OCI-LY7 (cell line): Measurements from ENCODE around the gene ZFTA. TPM values are rescaled to one million over a fixed set of nuclear protein-coding genes. Genes with fewer than 3 reads are reported as not detected.

Experiments
- BruUV-seq: library from RNA; stranded (reverse); fragments of 400-500 nt; replicated peaks from 2 replicates; lab custom pipeline; 2021; lab: Mats Ljungman, UMichigan
- CTCF ChIA-PET: fragments of 300-600 bp; sonication (Branson Sonifier 250); formaldehyde crosslinking; loops from one replicate; lab custom pipeline; 2022; ENCODE audit warnings: antibody characterized with exemption; ENCODE audit not compliant: unreplicated experiment; lab: Charles Lee
- POLR2A ChIA-PET: fragments of 300-600 bp; sonication (Branson Sonifier 250); formaldehyde crosslinking; loops from one replicate; lab custom pipeline; 2022; ENCODE audit warnings: antibody characterized with exemption; lab: Charles Lee
- DNase-seq: peaks from one replicate; pipeline ENCODE4 v3.0.0-alpha.2; 2015; ENCODE audit warnings: low spot score
- H2AFZ ChIP-seq: fragments of 200-600 bp; sonication (generic), shearing (Covaris generic); 2 replicates; pipeline ENCODE4 v1.6.1; 2014; ENCODE audit warnings: mild to moderate bottlenecking, antibody characterized with exemption, low read length, moderate library complexity
- H3K27ac ChIP-seq: fragments of 200-600 bp; sonication (generic); 2 replicates; pipeline ENCODE4 v1.5.1; 2014; ENCODE audit warnings: mixed run types, low read depth, mild to moderate bottlenecking, moderate library complexity, low read length, inconsistent platforms; ENCODE audit not compliant: poor library complexity, severe bottlenecking
- H3K36me3 ChIP-seq: fragments of 200-600 bp; sonication (generic); 2 replicates; pipeline ENCODE4 v1.6.1; 2014; ENCODE audit warnings: mild to moderate bottlenecking, antibody characterized with exemption, low read length, moderate library complexity, mixed read lengths; ENCODE audit not compliant: insufficient read depth
- H3K4me1 ChIP-seq: fragments of 200-600 bp; sonication (generic); 2 replicates; pipeline ENCODE4 v1.5.1; 2014; ENCODE audit warnings: mild to moderate bottlenecking, low read length; ENCODE audit not compliant: insufficient read depth, poor library complexity, severe bottlenecking
- H3K4me2 ChIP-seq: fragments of 200-600 bp; sonication (generic); 2 replicates; pipeline ENCODE4 v1.6.1; 2014; ENCODE audit warnings: mild to moderate bottlenecking, low read length
- H3K4me3 ChIP-seq: fragments of 200-600 bp; sonication (generic); 2 replicates; pipeline ENCODE4 v1.5.1; 2014; ENCODE audit warnings: mild to moderate bottlenecking, low read depth, low read length; ENCODE audit not compliant: poor library complexity, severe bottlenecking
- H3K79me2 ChIP-seq: fragments of 200-600 bp; sonication (generic); 2 replicates; pipeline ENCODE4 v1.6.1; 2016; ENCODE audit warnings: low read depth, mild to moderate bottlenecking, low read length, moderate library complexity, mixed read lengths; ENCODE audit not compliant: insufficient read depth
- H3K9me2 ChIP-seq: fragments of 200-600 bp; sonication (generic); 2 replicates; pipeline ENCODE4 v1.6.1; 2016; ENCODE audit warnings: mild to moderate bottlenecking, low read length, mixed read lengths; ENCODE audit not compliant: insufficient read depth
- H3K9me3 ChIP-seq: fragments of 200-600 bp; sonication (generic); 2 replicates; pipeline ENCODE4 v1.6.1; 2014; ENCODE audit warnings: mild to moderate bottlenecking, mixed run types, low read length, mixed read lengths
- H4K20me1 ChIP-seq: fragments of 200-600 bp; sonication (generic); 2 replicates; pipeline ENCODE4 v1.6.1; 2014; ENCODE audit warnings: mild to moderate bottlenecking, antibody characterized with exemption, low read length, moderate library complexity, mixed read lengths; ENCODE audit not compliant: insufficient read depth
- CTCF ChIP-seq: fragments of 200-600 bp; sonication (generic); conservative IDR thresholded peaks from 2 replicates; pipeline ENCODE4 v1.5.1; 2014; ENCODE audit warnings: mild to moderate bottlenecking, antibody characterized with exemption, low read length, moderate library complexity, mixed read lengths
- EZH2phosphoT487 ChIP-seq: fragments of 200-600 bp; sonication (generic); IDR thresholded peaks from 2 replicates; pipeline ENCODE4 v1.6.1; 2018; ENCODE audit warnings: low read depth, borderline replicate concordance, mild to moderate bottlenecking, mixed run types, antibody characterized with exemption, low read length, moderate library complexity, mixed read lengths
- intact Hi-C: fragments of 100-400 bp; cut with micrococcal nuclease; formaldehyde crosslinking; loops from one replicate; pipeline ENCODE4 v1.10.0; 2022; ENCODE audit not compliant: unreplicated experiment
- small RNA-seq: library from RNA; depleted of rRNA; stranded (forward); fragments of <200 nt; gene quantifications from one replicate; pipeline ENCODE3, GENCODE V24; 2014
- total RNA-seq, 2 experiments: library from RNA; depleted of rRNA in 1 of 2; stranded (reverse); fragments of >200 nt in 1 of 2; shearing (Covaris generic) in 1 of 2; gene quantifications; 2 replicates each; pipeline ENCODE4 v1.2.3, GENCODE V29; 2014 to 2022

ZFTA gene
- total RNA-seq, 2 experiments from 2014 or later: 6.8 to 12.7 TPM

- Histone ChIP-seq H3K4me1 (no peaks in the 10 kb centered on the region), H3K27ac (no peak overlapping the region), H3K79me2 (peaks cover 14% of the 10 kb centered on the region; the same call in 1 of the 2 replicates), H4K20me1 (peaks cover 19% of the 10 kb centered on the region), H2AFZ (no peak overlapping the region), H3K9me2 (no peaks in the 10 kb centered on the region), H3K4me2 (no peak overlapping the region), H3K9me3 (no peaks in the 10 kb centered on the region), H3K4me3 (no peak overlapping the region), H3K36me3 (peaks cover 18% of the 10 kb centered on the region; the same call in 1 of the 2 replicates)
- TF ChIP-seq CTCF (no peak), EZH2phosphoT487 (no peak)
- DNase-seq: no peak
- CTCF ChIA-PET: no interaction called here
- intact Hi-C loops: no loop called here
- BruUV-seq: no TSS peak
- POLR2A ChIA-PET: no interaction called here
These were observed 48.0 kb downstream of the ZFTA start for GRCh38 chr11:63720611-63721010.

- DNase-seq: no peak
- ChIA-PET CTCF (no interaction called here), POLR2A (no interaction called here)
- Histone ChIP-seq H3K36me3 (peaks cover 18% of the 10 kb centered on the region; the same call in 1 of the 2 replicates), H2AFZ (no peak overlapping the region), H3K4me3 (no peak overlapping the region), H3K9me3 (no peaks in the 10 kb centered on the region), H3K79me2 (peaks cover 14% of the 10 kb centered on the region; the same call in 1 of the 2 replicates), H4K20me1 (peaks cover 19% of the 10 kb centered on the region), H3K9me2 (no peaks in the 10 kb centered on the region), H3K27ac (no peak overlapping the region), H3K4me2 (no peak overlapping the region), H3K4me1 (no peaks in the 10 kb centered on the region)
- BruUV-seq: no TSS peak
- intact Hi-C loops: no loop called here
- no peak for TF ChIP-seq EZH2phosphoT487
- no peak for TF ChIP-seq CTCF
These were observed 48.6 kb downstream of the ZFTA start for GRCh38 chr11:63719987-63720386.

GRCh38 chr11:63719001-63719400 is 49.6 kb downstream of the ZFTA start:
- TF ChIP-seq EZH2phosphoT487: no peak
- no peak for TF ChIP-seq CTCF
- POLR2A ChIA-PET: no interaction called here
- H3K36me3 ChIP-seq: peaks cover 19% of the 10 kb centered on the region; the same call in 1 of the 2 replicates
- intact Hi-C loops: no loop called here
- peaks cover 19% of the 10 kb centered on the region for H4K20me1 ChIP-seq
- no TSS peak for BruUV-seq
- H3K9me3 ChIP-seq: no peaks in the 10 kb centered on the region
- no peak overlapping the region for H2AFZ ChIP-seq
- H3K4me2 ChIP-seq: no peak overlapping the region
- H3K9me2 ChIP-seq: no peaks in the 10 kb centered on the region
- CTCF ChIA-PET: no interaction called here
- DNase-seq: no peak
- no peaks in the 10 kb centered on the region for H3K4me1 ChIP-seq
- H3K27ac ChIP-seq: no peak overlapping the region
- H3K79me2 ChIP-seq: peaks cover 21% of the 10 kb centered on the region
- H3K4me3 ChIP-seq: no peak overlapping the region

Small RNA genes lying within 50 kb of the gene (small RNA-seq; reads per million reads assigned to genes)
- not detected for gene RN7SL596P

Other genes starting within 250 kb of the ZFTA start
- gene PLAAT4, start 232.0 kb downstream of the ZFTA start, total RNA-seq (2014; rRNA removed; shearing (Covaris generic)): 6.5 and 6.8 TPM in 2 replicates
- gene PLAAT4, start 232.0 kb downstream of the ZFTA start, total RNA-seq (2022): 1.3 and 1.4 TPM in 2 replicates
- not detected in 2 replicates for gene PLAAT2, start 205.4 kb downstream of the ZFTA start, total RNA-seq (2014; rRNA removed; shearing (Covaris generic))
- not detected in 2 replicates for gene PLAAT2, start 205.4 kb downstream of the ZFTA start, total RNA-seq (2022)
- not detected in 2 replicates for gene PLAAT3, start 154.3 kb downstream of the ZFTA start, total RNA-seq (2014; rRNA removed; shearing (Covaris generic))
- gene PLAAT3, start 154.3 kb downstream of the ZFTA start, total RNA-seq (2022): 0.70 TPM in 1 of 2 replicates, not detected in the other
- 15.7 and 23.2 TPM in 2 replicates for gene ATL3, start 97.4 kb downstream of the ZFTA start, total RNA-seq (2014; rRNA removed; shearing (Covaris generic))
- 35.7 and 37.9 TPM in 2 replicates for gene ATL3, start 97.4 kb downstream of the ZFTA start, total RNA-seq (2022)
- 34.0 and 36.9 TPM in 2 replicates for gene RTN3, start 87.3 kb downstream of the ZFTA start, total RNA-seq (2014; rRNA removed; shearing (Covaris generic))
- 69.3 and 78.6 TPM in 2 replicates for gene RTN3, start 87.3 kb downstream of the ZFTA start, total RNA-seq (2022)
- 57.9 and 71.1 TPM in 2 replicates for gene SPINDOC, start 44.7 kb upstream of the ZFTA start, total RNA-seq (2014; rRNA removed; shearing (Covaris generic))
- 81.6 and 81.8 TPM in 2 replicates for gene SPINDOC, start 44.7 kb upstream of the ZFTA start, total RNA-seq (2022)
- gene MARK2, start 70.3 kb upstream of the ZFTA start, total RNA-seq (2014; rRNA removed; shearing (Covaris generic)): 20.8 and 22.7 TPM in 2 replicates
- 40.1 and 45.4 TPM in 2 replicates for gene MARK2, start 70.3 kb upstream of the ZFTA start, total RNA-seq (2022)
- 2.1 and 2.4 TPM in 2 replicates for gene RCOR2, start 148.4 kb upstream of the ZFTA start, total RNA-seq (2014; rRNA removed; shearing (Covaris generic))
- 2.4 and 3.2 TPM in 2 replicates for gene RCOR2, start 148.4 kb upstream of the ZFTA start, total RNA-seq (2022)
- 24.5 and 34.5 TPM in 2 replicates for gene NAA40, start 170.2 kb upstream of the ZFTA start, total RNA-seq (2014; rRNA removed; shearing (Covaris generic))
- gene NAA40, start 170.2 kb upstream of the ZFTA start, total RNA-seq (2022): 45.1 and 45.5 TPM in 2 replicates
- gene COX8A, start 205.8 kb upstream of the ZFTA start, total RNA-seq (2014; rRNA removed; shearing (Covaris generic)): 523 and 811 TPM in 2 replicates
- gene COX8A, start 205.8 kb upstream of the ZFTA start, total RNA-seq (2022): 373 and 448 TPM in 2 replicates
- gene OTUB1, start 217.7 kb upstream of the ZFTA start, total RNA-seq (2014; rRNA removed; shearing (Covaris generic)): 51.9 and 72.4 TPM in 2 replicates
- gene OTUB1, start 217.7 kb upstream of the ZFTA start, total RNA-seq (2022): 88.1 and 88.5 TPM in 2 replicates